K562 (cell line): ENCODE results near the gene KCND1. TPM values are rescaled to one million over a fixed set of nuclear protein-coding genes. Genes with fewer than 3 reads are reported as not detected.

ENCODE experiments used
- EHMT2 ChIP-seq: fragments of 450-650 bp; IDR thresholded peaks from 2 replicates; pipeline ENCODE4 v1.6.1; 2018; ENCODE audit warnings: antibody characterized with exemption
- GABPA ChIP-seq: fragments of 200-800 bp; sonication (Bioruptor generic); conservative IDR thresholded peaks from 2 replicates; pipeline ENCODE4 v1.6.1; 2016; ENCODE audit warnings: low read depth, missing genetic modification characterization, missing compliant biosample characterization
- HNRNPL ChIP-seq: fragments of 200-400 bp; formaldehyde crosslinking; IDR thresholded peaks from 2 replicates; pipeline ENCODE4 v1.6.1; 2017; ENCODE audit warnings: low read depth, mild to moderate bottlenecking, low read length
- KDM5B ChIP-seq: fragments of 200-600 bp; sonication (generic); IDR thresholded peaks from 2 replicates; pipeline ENCODE4 v1.6.1; 2012; ENCODE audit warnings: low read depth, mild to moderate bottlenecking, moderate library complexity, low read length, control low read depth, inconsistent platforms; ENCODE audit not compliant: insufficient replicate concordance
- NR2C1 ChIP-seq, 2 experiments: fragments of 450-650 bp; IDR thresholded peaks; 2 replicates each; pipeline ENCODE4 v1.6.1; 2017; ENCODE audit warnings: mild to moderate bottlenecking in 2 of 2, antibody characterized with exemption in 1 of 2, inconsistent platforms in 1 of 2, missing compliant biosample characterization in 1 of 2, missing genetic modification characterization in 1 of 2
- POLR2G ChIP-seq: fragments of 200-400 bp; formaldehyde crosslinking; IDR thresholded peaks from 2 replicates; pipeline ENCODE4 v1.6.1; 2017; ENCODE audit warnings: low read depth, mild to moderate bottlenecking, antibody characterized with exemption, low read length, moderate library complexity
- PRDM10 ChIP-seq: fragments of 450-650 bp; IDR thresholded peaks from 2 replicates; pipeline ENCODE4 v1.6.1; 2018; ENCODE audit not compliant: partially characterized antibody
- SAFB ChIP-seq: fragments of 200-400 bp; formaldehyde crosslinking; IDR thresholded peaks from 2 replicates; pipeline ENCODE4 v1.6.1; 2017; ENCODE audit warnings: low read depth, low read length, borderline replicate concordance
- SRSF3 ChIP-seq: fragments of 200-400 bp; formaldehyde crosslinking; IDR thresholded peaks from 2 replicates; pipeline ENCODE4 v1.6.1; 2016; ENCODE audit warnings: mild to moderate bottlenecking, low read length, moderate library complexity; ENCODE audit not compliant: insufficient read depth
- TCF3 ChIP-seq: sonication (generic); formaldehyde crosslinking; IDR thresholded peaks from 2 replicates; pipeline ENCODE4 v1.4.0; 2020; ENCODE audit warnings: mild to moderate bottlenecking, missing genetic modification reagents
- ZNF311 ChIP-seq: fragments of 250-450 bp; sonication (Bioruptor Pico); IDR thresholded peaks from 2 replicates; pipeline ENCODE4 v1.4.0; 2020; ENCODE audit warnings: mild to moderate bottlenecking, moderate library complexity
- ZNF398 ChIP-seq: fragments of 250-450 bp; sonication (Bioruptor Pico); IDR thresholded peaks from 2 replicates; pipeline ENCODE4 v1.8.0; 2021; ENCODE audit warnings: moderate library complexity, mild to moderate bottlenecking, inconsistent platforms
- polyA plus RNA-seq, 8 experiments: library from polyadenylated mRNA; depleted of rRNA in 4 of 8; stranded (reverse) in 5 of 8; unstranded in 3 of 8; fragments of >200 nt; fragmentation: Nextera tagmentation in 2 of 8; fragmentation: Illumina TruSeq in 1 of 8; extraction: Ambion mirVana in 2 of 8; extraction: Trizol in 1 of 8; gene quantifications; 2 replicates each; pipeline versions ENCODE4 v1.2.1 to v1.2.3, GENCODE V29; 2011 to 2014; ENCODE audit warnings: inconsistent platforms in 1 of 8, missing spikeins in 1 of 8
- total RNA-seq, 7 experiments: library from RNA; depleted of rRNA in 6 of 7; stranded (reverse); fragments of >200 nt in 6 of 7; fragmentation: Illumina TruSeq in 2 of 7; extraction: Trizol in 2 of 7; gene quantifications; 2 replicates each; pipeline versions ENCODE4 v1.2.1 to v1.2.3, GENCODE V29; 2011 to 2021; ENCODE audit warnings: low replicate concordance in 1 of 7
- TF ChIP-seq, protein P1 (sequence below): fragments of 250-450 bp; sonication (Bioruptor Pico); IDR thresholded peaks from 2 replicates; pipeline ENCODE4 v1.4.0; 2020
- TF ChIP-seq, protein P2 (sequence below): sonication (generic); formaldehyde crosslinking; IDR thresholded peaks from 2 replicates; pipeline ENCODE4 v1.8.1; 2023; ENCODE audit warnings: missing genetic modification reagents, mild to moderate bottlenecking, borderline replicate concordance

Gene KCND1
- total and polyA plus RNA-seq, 9 of the 15 experiments (the other 6 are each of a cell fraction or from before 2014, with no cell fraction given), result 0.06 to 0.83 (median 0.39) TPM; not detected in 1

- peak; percentile 59; the same call in 1 of the 2 replicates for TF ChIP-seq SAFB
- no peak for TF ChIP-seq GABPA (tag)
- TF ChIP-seq KDM5B, result peak; percentile 61
- TF ChIP-seq EHMT2, result no peak
- peak; percentile 53 for TF ChIP-seq PRDM10
- no peak for TF ChIP-seq SRSF3
- TF ChIP-seq, protein P1, sequence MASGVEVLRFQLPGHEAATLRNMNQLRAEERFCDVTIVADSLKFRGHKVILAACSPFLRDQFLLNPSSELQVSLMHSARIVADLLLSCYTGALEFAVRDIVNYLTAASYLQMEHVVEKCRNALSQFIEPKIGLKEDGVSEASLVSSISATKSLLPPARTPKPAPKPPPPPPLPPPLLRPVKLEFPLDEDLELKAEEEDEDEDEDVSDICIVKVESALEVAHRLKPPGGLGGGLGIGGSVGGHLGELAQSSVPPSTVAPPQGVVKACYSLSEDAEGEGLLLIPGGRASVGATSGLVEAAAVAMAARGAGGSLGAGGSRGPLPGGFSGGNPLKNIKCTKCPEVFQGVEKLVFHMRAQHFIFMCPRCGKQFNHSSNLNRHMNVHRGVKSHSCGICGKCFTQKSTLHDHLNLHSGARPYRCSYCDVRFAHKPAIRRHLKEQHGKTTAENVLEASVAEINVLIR (CRISPR knock-in tag), result no peak
- TF ChIP-seq ZNF398, result no peak
- peak; percentile 47; the same call in 1 of the 2 replicates for TF ChIP-seq POLR2G
- TF ChIP-seq TCF3 (CRISPR knock-in tag), result no peak
- no peak for TF ChIP-seq NR2C1 (IDR thresholded peaks at IDR 0.05)
- no peak for TF ChIP-seq NR2C1 (tag; IDR thresholded peaks at IDR 0.05)
- 0 out of 2 replicates have a peak, but pooled peaks have one; percentile 37 for TF ChIP-seq HNRNPL
- no peak for TF ChIP-seq ZNF311 (CRISPR knock-in tag)
- TF ChIP-seq, protein P2, sequence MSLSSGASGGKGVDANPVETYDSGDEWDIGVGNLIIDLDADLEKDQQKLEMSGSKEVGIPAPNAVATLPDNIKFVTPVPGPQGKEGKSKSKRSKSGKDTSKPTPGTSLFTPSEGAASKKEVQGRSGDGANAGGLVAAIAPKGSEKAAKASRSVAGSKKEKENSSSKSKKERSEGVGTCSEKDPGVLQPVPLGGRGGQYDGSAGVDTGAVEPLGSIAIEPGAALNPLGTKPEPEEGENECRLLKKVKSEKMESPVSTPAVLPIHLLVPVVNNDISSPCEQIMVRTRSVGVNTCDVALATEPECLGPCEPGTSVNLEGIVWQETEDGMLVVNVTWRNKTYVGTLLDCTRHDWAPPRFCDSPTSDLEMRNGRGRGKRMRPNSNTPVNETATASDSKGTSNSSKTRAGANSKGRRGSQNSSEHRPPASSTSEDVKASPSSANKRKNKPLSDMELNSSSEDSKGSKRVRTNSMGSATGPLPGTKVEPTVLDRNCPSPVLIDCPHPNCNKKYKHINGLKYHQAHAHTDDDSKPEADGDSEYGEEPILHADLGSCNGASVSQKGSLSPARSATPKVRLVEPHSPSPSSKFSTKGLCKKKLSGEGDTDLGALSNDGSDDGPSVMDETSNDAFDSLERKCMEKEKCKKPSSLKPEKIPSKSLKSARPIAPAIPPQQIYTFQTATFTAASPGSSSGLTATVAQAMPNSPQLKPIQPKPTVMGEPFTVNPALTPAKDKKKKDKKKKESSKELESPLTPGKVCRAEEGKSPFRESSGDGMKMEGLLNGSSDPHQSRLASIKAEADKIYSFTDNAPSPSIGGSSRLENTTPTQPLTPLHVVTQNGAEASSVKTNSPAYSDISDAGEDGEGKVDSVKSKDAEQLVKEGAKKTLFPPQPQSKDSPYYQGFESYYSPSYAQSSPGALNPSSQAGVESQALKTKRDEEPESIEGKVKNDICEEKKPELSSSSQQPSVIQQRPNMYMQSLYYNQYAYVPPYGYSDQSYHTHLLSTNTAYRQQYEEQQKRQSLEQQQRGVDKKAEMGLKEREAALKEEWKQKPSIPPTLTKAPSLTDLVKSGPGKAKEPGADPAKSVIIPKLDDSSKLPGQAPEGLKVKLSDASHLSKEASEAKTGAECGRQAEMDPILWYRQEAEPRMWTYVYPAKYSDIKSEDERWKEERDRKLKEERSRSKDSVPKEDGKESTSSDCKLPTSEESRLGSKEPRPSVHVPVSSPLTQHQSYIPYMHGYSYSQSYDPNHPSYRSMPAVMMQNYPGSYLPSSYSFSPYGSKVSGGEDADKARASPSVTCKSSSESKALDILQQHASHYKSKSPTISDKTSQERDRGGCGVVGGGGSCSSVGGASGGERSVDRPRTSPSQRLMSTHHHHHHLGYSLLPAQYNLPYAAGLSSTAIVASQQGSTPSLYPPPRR (CRISPR knock-in tag), result no peak
These were observed 14.8 kb downstream of the KCND1 start (continued) for GRCh38 chrX:48956728-48957414.
